Epithelial cell of esophagus (primary cell): Measurements from ENCODE around the gene KRT15.

Experiments used
- DNase-seq: peaks from one replicate; pipeline ENCODE4 v3.0.0; 2010; ENCODE audit warnings: low read depth
- H3K4me3 ChIP-seq: 2 replicates; pipeline ENCODE4 v1.5.1; 2011; ENCODE audit warnings: mild to moderate bottlenecking, low read length, control low read depth
- TF ChIP-seq, protein P1 (sequence below): IDR thresholded peaks from 2 replicates; pipeline ENCODE4 v1.5.1; 2011; ENCODE audit warnings: low read depth, mild to moderate bottlenecking, low read length, control low read depth, inconsistent platforms; ENCODE audit not compliant: insufficient read depth; ENCODE audit errors: missing control alignments

Gene KRT15

DNA sequence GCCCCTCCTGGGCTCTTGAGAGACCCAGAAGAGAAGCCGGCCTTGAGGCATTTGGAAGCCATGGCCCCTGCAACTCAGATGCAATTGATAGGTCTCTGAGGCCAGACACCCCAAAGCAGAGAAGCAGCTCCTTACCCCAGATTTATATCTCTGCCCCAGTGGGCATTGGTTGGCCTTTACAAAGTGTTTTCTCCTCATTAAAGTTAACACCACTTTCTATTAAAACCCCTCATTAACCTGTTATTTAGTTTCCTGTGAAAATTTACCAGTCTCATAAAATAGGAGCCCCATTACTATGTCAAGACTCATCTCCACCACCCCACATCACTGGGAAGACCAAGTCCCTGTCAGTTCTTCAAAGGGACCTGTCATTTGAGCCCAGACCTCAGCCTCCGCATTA is 37.7 kb downstream of the KRT15 start, which contains the start of gene KRT35:
Gene KRT35 (minus strand): TSS at position 116 of the 400 bp plus-strand sequence. CDS start 54 bp downstream, at position 62.
- TF ChIP-seq, protein P1, sequence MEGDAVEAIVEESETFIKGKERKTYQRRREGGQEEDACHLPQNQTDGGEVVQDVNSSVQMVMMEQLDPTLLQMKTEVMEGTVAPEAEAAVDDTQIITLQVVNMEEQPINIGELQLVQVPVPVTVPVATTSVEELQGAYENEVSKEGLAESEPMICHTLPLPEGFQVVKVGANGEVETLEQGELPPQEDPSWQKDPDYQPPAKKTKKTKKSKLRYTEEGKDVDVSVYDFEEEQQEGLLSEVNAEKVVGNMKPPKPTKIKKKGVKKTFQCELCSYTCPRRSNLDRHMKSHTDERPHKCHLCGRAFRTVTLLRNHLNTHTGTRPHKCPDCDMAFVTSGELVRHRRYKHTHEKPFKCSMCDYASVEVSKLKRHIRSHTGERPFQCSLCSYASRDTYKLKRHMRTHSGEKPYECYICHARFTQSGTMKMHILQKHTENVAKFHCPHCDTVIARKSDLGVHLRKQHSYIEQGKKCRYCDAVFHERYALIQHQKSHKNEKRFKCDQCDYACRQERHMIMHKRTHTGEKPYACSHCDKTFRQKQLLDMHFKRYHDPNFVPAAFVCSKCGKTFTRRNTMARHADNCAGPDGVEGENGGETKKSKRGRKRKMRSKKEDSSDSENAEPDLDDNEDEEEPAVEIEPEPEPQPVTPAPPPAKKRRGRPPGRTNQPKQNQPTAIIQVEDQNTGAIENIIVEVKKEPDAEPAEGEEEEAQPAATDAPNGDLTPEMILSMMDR: no peak
- no peak within 1 kb of the TSS for H3K4me3 ChIP-seq
- DNase-seq: no peak

DNA sequence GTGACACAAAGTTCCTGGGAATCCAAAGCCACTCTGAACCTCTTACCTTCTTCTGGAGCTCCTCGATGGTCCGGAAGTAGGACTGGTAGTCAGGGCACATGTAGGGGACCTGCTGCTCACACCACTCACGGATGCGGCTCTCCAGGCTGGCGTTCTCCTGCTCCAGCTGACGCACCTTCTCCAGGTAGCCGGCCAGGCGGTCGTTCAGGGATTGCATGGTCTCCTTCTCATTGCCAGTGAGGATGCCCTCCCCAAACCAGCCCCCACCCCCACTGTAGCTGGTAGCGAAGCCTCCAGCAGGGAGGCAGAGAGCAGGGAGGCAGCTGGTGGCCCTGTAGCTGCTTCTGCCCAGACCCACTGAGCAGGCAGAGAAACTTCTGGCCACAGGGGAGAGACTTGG is 38.1 kb downstream of the KRT15 start:
- no peak overlapping the region for H3K4me3 ChIP-seq
- TF ChIP-seq, protein P1: no peak
- DNase-seq: no peak

DNA sequence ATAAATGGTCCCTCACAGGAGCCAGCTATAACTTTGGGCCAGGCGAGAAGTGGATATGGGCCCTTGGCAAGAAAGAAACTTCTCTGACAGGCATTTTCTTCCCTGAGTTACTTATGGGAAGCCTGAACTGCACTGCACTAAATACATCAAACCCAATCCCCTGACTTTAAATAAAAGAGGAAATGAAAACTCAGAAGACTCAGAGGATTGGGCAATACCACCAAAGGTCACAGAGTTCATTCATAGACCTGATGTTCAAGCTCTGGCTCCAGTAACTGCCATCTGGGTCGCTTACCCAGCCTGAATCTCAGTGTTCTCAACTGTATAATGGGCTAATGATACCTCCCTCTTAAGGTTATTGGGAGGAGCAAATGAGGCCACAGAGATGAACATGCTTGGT is 38.6 kb downstream of the KRT15 start:
- TF ChIP-seq, protein P1: no peak
- no peak for DNase-seq
- no peak overlapping the region for H3K4me3 ChIP-seq

DNA sequence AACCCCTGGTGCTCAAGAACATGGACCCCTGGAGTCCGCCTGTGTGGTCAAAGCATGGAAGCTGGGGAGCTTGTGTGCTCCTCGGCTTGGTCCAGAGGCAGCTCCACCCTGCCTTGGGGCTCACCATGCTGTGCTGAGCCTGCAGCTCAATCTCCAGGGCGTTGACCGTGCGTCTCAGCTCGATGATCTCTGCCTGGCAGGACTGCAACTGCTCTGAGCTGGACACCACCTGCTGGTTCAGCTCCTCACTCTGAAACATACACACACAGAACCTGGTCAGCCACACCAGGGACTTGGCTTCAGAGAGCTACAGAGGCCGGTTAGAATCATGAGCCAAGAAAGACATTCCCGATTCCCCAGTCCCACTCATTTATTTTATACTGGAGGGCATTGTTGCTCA is 40.5 kb downstream of the KRT15 start:
- no peak for DNase-seq
- H3K4me3 ChIP-seq: no peak overlapping the region
- TF ChIP-seq, protein P1: no peak

DNA sequence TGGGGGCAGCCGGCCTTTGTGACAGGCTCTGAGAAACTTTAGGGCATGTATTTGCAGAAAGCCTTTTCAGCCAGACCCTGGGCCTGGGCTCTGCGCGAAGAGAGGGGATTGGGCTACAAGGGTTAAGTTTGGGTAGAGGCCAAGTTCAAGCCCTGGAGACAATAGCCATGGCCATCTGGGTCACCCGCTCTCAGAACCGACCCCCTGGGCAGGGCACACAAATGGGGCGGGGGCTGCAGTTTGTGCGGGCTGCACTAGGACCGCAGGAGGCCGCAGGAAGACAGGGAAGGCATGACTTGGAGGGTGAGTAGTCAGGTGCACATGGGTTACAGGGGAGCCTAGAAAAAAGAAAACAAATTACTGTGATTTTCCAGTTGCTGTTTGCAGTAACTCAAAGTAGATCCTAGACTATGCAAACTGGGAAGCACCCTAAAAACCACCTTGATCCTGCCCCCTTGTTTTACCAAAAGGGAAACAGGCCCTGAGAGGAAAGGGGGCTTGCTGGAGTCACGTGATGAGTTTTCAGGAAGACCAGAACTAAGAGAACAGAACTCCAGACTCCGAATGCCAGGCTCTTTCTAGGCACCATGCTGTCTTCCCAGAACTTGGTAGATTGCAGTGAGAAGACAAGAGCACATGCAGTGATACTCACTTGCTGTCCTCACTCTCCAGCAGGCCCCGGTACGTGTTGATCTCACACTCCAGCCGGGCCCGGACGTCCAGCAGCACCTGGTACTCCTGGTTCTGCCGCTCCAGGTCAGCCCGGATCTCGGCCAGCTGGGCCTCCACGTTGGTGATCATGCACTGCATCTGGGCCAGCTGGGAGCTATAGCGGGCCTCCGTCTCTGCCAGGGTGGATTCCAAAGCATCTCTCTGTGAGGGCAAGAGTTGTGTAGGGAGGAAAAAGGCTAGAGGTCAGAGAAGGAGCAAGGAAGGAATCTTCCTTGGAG is 41.5 kb downstream of the KRT15 start:
- TF ChIP-seq, protein P1: no peak
- H3K4me3 ChIP-seq: no peak overlapping the region
- no peak for DNase-seq

DNA sequence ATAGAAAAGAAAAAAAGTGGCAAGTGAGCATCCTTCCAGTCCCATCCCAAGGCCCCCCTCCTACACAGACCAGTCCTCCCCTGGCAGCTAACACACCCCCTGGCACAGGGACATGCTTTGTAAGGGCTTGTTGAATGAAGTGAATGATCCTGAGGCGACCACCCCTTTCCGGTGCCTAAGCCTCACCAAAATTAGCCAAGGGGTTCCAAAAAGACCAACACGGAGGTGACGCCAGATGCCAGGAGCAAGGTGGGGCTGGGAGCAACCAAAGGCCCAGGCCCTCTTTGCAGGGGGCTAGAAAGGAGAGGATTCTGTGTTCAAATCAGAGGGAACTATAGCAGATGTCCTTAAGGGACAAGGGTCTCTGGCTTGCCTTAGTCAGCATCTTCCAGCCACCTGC is 43.3 kb downstream of the KRT15 start:
- TF ChIP-seq, protein P1: no peak

DNA sequence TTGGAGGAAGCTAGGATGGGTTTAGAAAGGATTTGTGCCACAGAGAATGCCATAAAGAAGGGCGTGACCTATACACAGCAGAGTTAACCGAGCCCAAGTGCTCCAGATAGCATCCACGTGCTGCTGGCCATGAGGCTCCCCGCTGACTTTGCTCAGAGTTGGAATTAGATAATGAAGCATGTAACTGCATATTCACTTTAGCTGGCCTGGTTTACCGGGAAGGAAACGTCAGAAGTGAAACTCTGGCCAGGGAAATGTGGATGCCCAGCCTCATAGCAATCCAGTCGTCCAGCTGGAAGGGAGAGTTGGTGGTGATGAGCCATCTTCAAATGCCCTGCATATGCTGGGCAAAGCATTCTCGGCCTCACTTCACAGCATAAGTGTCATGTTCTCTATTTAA is 43.8 kb downstream of the KRT15 start:
- TF ChIP-seq, protein P1: no peak
- H3K4me3 ChIP-seq: no peak overlapping the region
- DNase-seq: no peak

More for the DNA sequence above, 43.3 kb downstream of the KRT15 start:
- DNase-seq: no peak
- no peak overlapping the region for H3K4me3 ChIP-seq
